Liver (tissue), 9 donors: ENCODE results near the gene BTBD7. TPM values are rescaled to one million over a fixed set of nuclear protein-coding genes. Genes with fewer than 3 reads are reported as not detected.
"Not testable (repeated sequence)": the region's sequence is repeated elsewhere in the genome, so short reads cannot be mapped to it uniquely, and the experiment has no call there.

ENCODE experiments used
- DNase-seq: peaks from one replicate; pipeline ENCODE4 v3.0.0-alpha.2; 2017; ENCODE audit warnings: low spot score
- H3K27ac ChIP-seq, 2 donors: one replicate each; pipeline ENCODE4 v1.7.0; 2013; ENCODE audit warnings: inconsistent platforms in 2 of 2, low read length in 2 of 2, control low read depth in 1 of 2, low read depth in 1 of 2, mild to moderate bottlenecking in 1 of 2
- H3K27me3 ChIP-seq, 4 donors: one replicate each; pipeline versions ENCODE4 v1.6.1 to v1.7.0; 2013; ENCODE audit warnings: low read length in 3 of 4, inconsistent platforms in 1 of 4, mild to moderate bottlenecking in 1 of 4, moderate library complexity in 1 of 4; ENCODE audit not compliant: control insufficient read depth in 4 of 4, insufficient read depth in 4 of 4
- H3K36me3 ChIP-seq, 4 donors: one replicate each; pipeline versions ENCODE4 v1.6.1 to v1.7.0; 2013; ENCODE audit warnings: low read length in 3 of 4, mild to moderate bottlenecking in 3 of 4, low read depth in 1 of 4, moderate library complexity in 1 of 4; ENCODE audit not compliant: control insufficient read depth in 4 of 4, insufficient read depth in 3 of 4
- H3K4me1 ChIP-seq, 4 donors: one replicate each; pipeline versions ENCODE4 v1.6.1 to v1.7.0; 2013; ENCODE audit warnings: low read length in 3 of 4, mild to moderate bottlenecking in 3 of 4, moderate library complexity in 1 of 4; ENCODE audit not compliant: control insufficient read depth in 4 of 4, insufficient read depth in 4 of 4
- H3K4me3 ChIP-seq, 3 donors: one replicate each; pipeline versions ENCODE4 v1.6.1 to v1.7.0; 2013; ENCODE audit warnings: low read length in 3 of 3, control low read depth in 1 of 3, low read depth in 1 of 3, mild to moderate bottlenecking in 1 of 3
- H3K9ac ChIP-seq, 2 donors: one replicate each; pipeline ENCODE4 v1.7.0; 2013; ENCODE audit warnings: low read length in 2 of 2, mild to moderate bottlenecking in 2 of 2, moderate library complexity in 2 of 2, control low read depth in 1 of 2, low read depth in 1 of 2
- H3K9me3 ChIP-seq, 4 donors: one replicate each; pipeline versions ENCODE4 v1.6.1 to v1.7.0; 2013; ENCODE audit warnings: low read length in 3 of 4; ENCODE audit not compliant: control insufficient read depth in 4 of 4
- FOXA1 ChIP-seq: IDR thresholded peaks from 2 replicates; pipeline ENCODE4 v1.6.1; 2016; ENCODE audit warnings: antibody characterized with exemption
- FOXA2 ChIP-seq: IDR thresholded peaks from 2 replicates; pipeline ENCODE4 v1.6.1; 2016; ENCODE audit warnings: antibody characterized with exemption
- JUND ChIP-seq, 2 donors: IDR thresholded peaks; 2 replicates each; pipeline ENCODE4 v1.6.1; 2016; ENCODE audit warnings: antibody characterized with exemption in 2 of 2
- MAX ChIP-seq: IDR thresholded peaks from 2 replicates; pipeline ENCODE4 v1.6.1; 2016; ENCODE audit warnings: antibody characterized with exemption
- NR2F2 ChIP-seq: IDR thresholded peaks from 2 replicates; pipeline ENCODE4 v1.6.1; 2016; ENCODE audit warnings: antibody characterized with exemption
- RXRA ChIP-seq, 2 donors: IDR thresholded peaks; 2 replicates each; pipeline ENCODE4 v1.6.1; 2017 to 2018; ENCODE audit warnings: antibody characterized with exemption in 2 of 2, mild to moderate bottlenecking in 1 of 2
- SP1 ChIP-seq: IDR thresholded peaks from 2 replicates; pipeline ENCODE4 v1.6.1; 2018; ENCODE audit warnings: antibody characterized with exemption, mild to moderate bottlenecking
- YY1 ChIP-seq: IDR thresholded peaks from 2 replicates; pipeline ENCODE4 v1.6.1; 2016; ENCODE audit warnings: antibody characterized with exemption, mild to moderate bottlenecking
- WGBS: extraction: QIAGEN DNeasy Blood & Tissue Kit; methylation state at CpG from one replicate; pipeline ENCODE4 v1.1.7; 2013; 5-methylcytosine and 5-hydroxymethylcytosine counted together
- polyA plus RNA-seq, 2 donors: library from polyadenylated mRNA; stranded (reverse) in 1 of 2; unstranded in 1 of 2; fragments of 200-250 nt in 1 of 2; fragments of >200 nt in 1 of 2; fragmentation: Nextera tagmentation in 1 of 2; extraction: Ambion mirVana in 1 of 2; gene quantifications; one replicate each; pipeline versions ENCODE4 v1.2.1 to v1.2.3, GENCODE V29; 2013 to 2015
- total RNA-seq, 2 donors: library from RNA; depleted of rRNA; stranded (reverse); fragments of >200 nt; gene quantifications; one replicate each; pipeline ENCODE4 v1.2.3, GENCODE V29; 2014
- TF ChIP-seq, protein P1 (sequence below): IDR thresholded peaks from 2 replicates; pipeline ENCODE4 v1.6.1; 2016; ENCODE audit warnings: antibody characterized with exemption, mild to moderate bottlenecking
- TF ChIP-seq, protein P2 (sequence below): fragments of 150-350 bp; IDR thresholded peaks from 2 replicates; pipeline ENCODE4 v1.5.1; 2017; ENCODE audit warnings: improper control_type of control experiment, low read depth, low read length; ENCODE audit not compliant: missing input control
- donor health status: healthy.
- donor health status: healthy.
- donor health status: healthy.
- donor health status: healthy.
- donor health status: healthy.

The BTBD7 gene
- total and polyA plus RNA-seq, 4 donors: 4.4 to 17.7 (median 10.2) TPM

DNA sequence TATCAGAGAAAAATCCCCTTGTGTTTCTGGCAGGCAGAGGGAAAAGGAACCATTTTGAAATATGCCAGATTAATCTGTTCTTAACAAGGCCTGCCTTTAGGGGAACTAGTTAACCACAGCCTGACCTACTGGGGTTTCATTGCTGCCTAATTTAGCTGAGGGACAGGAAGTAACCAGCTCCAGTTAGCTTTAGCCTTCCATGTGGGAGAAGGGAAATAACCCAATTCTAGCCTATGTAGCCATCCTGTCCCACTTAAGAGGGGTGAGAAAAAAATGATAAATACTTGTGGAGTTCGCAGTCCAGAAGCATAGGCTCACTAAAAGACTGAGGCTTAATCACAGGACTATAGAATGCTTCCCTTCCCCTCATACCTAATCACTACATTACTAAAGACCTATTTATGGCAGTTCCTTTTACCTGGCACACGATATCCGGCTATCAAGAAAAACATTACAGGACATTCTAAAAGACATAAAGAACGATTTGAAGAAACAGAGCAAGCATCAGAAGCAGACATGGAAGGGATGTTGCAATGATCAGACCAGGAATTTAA is 37.0 kb upstream of the BTBD7 start:
- no peaks in the 10 kb centered on the region for H3K36me3 ChIP-seq
- H3K4me1 ChIP-seq: no peaks in the 10 kb centered on the region
- H3K27ac ChIP-seq: no peak overlapping the region
- no peaks in the 10 kb centered on the region for H3K9me3 ChIP-seq
- no peak overlapping the region for H3K9ac ChIP-seq
- WGBS: 82% methylated on average over 4 of the region's 4 CpGs
- no peak overlapping the region for H3K4me3 ChIP-seq
- TF ChIP-seq, protein P1, sequence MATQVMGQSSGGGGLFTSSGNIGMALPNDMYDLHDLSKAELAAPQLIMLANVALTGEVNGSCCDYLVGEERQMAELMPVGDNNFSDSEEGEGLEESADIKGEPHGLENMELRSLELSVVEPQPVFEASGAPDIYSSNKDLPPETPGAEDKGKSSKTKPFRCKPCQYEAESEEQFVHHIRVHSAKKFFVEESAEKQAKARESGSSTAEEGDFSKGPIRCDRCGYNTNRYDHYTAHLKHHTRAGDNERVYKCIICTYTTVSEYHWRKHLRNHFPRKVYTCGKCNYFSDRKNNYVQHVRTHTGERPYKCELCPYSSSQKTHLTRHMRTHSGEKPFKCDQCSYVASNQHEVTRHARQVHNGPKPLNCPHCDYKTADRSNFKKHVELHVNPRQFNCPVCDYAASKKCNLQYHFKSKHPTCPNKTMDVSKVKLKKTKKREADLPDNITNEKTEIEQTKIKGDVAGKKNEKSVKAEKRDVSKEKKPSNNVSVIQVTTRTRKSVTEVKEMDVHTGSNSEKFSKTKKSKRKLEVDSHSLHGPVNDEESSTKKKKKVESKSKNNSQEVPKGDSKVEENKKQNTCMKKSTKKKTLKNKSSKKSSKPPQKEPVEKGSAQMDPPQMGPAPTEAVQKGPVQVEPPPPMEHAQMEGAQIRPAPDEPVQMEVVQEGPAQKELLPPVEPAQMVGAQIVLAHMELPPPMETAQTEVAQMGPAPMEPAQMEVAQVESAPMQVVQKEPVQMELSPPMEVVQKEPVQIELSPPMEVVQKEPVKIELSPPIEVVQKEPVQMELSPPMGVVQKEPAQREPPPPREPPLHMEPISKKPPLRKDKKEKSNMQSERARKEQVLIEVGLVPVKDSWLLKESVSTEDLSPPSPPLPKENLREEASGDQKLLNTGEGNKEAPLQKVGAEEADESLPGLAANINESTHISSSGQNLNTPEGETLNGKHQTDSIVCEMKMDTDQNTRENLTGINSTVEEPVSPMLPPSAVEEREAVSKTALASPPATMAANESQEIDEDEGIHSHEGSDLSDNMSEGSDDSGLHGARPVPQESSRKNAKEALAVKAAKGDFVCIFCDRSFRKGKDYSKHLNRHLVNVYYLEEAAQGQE: no peak
- TF ChIP-seq NR2F2: no peak
- TF ChIP-seq, protein P2, sequence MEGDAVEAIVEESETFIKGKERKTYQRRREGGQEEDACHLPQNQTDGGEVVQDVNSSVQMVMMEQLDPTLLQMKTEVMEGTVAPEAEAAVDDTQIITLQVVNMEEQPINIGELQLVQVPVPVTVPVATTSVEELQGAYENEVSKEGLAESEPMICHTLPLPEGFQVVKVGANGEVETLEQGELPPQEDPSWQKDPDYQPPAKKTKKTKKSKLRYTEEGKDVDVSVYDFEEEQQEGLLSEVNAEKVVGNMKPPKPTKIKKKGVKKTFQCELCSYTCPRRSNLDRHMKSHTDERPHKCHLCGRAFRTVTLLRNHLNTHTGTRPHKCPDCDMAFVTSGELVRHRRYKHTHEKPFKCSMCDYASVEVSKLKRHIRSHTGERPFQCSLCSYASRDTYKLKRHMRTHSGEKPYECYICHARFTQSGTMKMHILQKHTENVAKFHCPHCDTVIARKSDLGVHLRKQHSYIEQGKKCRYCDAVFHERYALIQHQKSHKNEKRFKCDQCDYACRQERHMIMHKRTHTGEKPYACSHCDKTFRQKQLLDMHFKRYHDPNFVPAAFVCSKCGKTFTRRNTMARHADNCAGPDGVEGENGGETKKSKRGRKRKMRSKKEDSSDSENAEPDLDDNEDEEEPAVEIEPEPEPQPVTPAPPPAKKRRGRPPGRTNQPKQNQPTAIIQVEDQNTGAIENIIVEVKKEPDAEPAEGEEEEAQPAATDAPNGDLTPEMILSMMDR: no peak
- no peaks in the 10 kb centered on the region for H3K27me3 ChIP-seq
- DNase-seq: no peak

GRCh38 chr14:93368996-93369712 is 36.3 kb upstream of the BTBD7 start:
- Histone ChIP-seq H3K4me1 (no peaks in the 10 kb centered on the region), H3K27me3 (no peaks in the 10 kb centered on the region), H3K9ac (no peak overlapping the region), H3K9me3 (no peaks in the 10 kb centered on the region), H3K4me3 (no peak overlapping the region), H3K27ac (no peak overlapping the region), H3K36me3 (no peaks in the 10 kb centered on the region)
- WGBS: 71% methylated on average over 5 of the region's 5 CpGs
- TF ChIP-seq JUND (IDR thresholded peaks at IDR 0.05): no peak
- no peak for TF ChIP-seq NR2F2
- TF ChIP-seq YY1: no peak
- TF ChIP-seq FOXA1: no peak
- TF ChIP-seq MAX: no peak
- TF ChIP-seq FOXA2: no peak
- TF ChIP-seq SP1: no peak
- no peak for TF ChIP-seq RXRA (IDR thresholded peaks at IDR 0.05)
- DNase-seq: no peak

DNA sequence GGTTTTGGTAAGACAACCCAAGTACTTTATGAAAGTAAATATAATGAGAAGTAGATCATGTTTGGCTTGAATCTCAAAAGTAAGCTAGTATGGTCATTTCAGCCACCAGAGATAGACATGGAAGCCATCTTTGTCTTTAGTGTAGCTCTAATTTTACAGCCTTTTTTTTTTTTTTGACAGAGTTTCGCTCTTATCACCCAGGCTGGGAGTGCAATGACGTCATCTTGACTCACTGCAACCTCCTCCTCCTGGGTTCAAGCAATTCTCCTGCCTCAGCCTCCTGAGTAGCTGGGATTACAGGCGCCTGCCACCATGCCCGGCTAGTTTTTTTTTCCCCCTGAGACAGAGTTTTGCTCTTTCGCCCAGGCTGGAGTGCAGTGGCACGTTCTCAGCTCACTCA is 22.0 kb upstream of the BTBD7 start:
- WGBS: 92% methylated on average over 6 of the region's 6 CpGs
- not testable (repeated sequence) for DNase-seq, H3K27ac ChIP-seq, H3K9ac ChIP-seq, H3K9me3 ChIP-seq, H3K4me3 ChIP-seq, H3K27me3 ChIP-seq, H3K4me1 ChIP-seq, H3K36me3 ChIP-seq
